Pancreas (tissue), 10 donors: ENCODE measurements around the gene GALNT3. TPM values are rescaled to one million over a fixed set of nuclear protein-coding genes. Genes with fewer than 3 reads are reported as not detected.
A peak's percentile ranks its signal among the peaks of the same experiment; 100 is the strongest.

Source experiments
- ATAC-seq, 4 donors: fragments of 200-7000 bp; cut with Tn5 transposase; one replicate each; pipeline versions ENCODE4 v1.8.0 to v1.9.1; 2020; ENCODE audit warnings: mild to moderate bottlenecking in 4 of 4, moderate library complexity in 4 of 4
- DNase-seq, 6 donors: peaks; one replicate each; pipeline ENCODE4 v3.0.0-alpha.2; 2020
- FAIRE-seq: peaks from 2 replicates; lab custom pipeline; 2012; peaks lifted over from hg19 to GRCh38; lab: Jason Lieb, UNC
- H3K27ac ChIP-seq, 4 donors: fragments of 200-600 bp; sonication (generic); 1 replicate in 3 of 4; 2 replicates in 1 of 4; pipeline versions ENCODE4 v1.5.0 to v1.8.0; 2020
- H3K27me3 ChIP-seq, 4 donors: fragments of 200-600 bp; one replicate each; pipeline ENCODE4 v1.8.0; 2021
- H3K36me3 ChIP-seq, 3 donors: fragments of 200-600 bp; sonication (generic) in 1 of 3; one replicate each; pipeline versions ENCODE4 v1.5.0 to v1.8.0; 2020 to 2021
- H3K4me1 ChIP-seq, 3 donors: fragments of 200-600 bp; one replicate each; pipeline ENCODE4 v1.8.0; 2021
- H3K4me3 ChIP-seq, 4 donors: fragments of 200-600 bp; sonication (generic) in 2 of 4; one replicate each; pipeline versions ENCODE4 v1.5.0 to v1.8.0; 2020 to 2021
- H3K9me3 ChIP-seq, 4 donors: fragments of 200-600 bp; one replicate each; pipeline ENCODE4 v1.8.0; 2021
- CTCF ChIP-seq, 4 donors: fragments of 200-600 bp; sonication (generic) in 3 of 4; IDR thresholded peaks; one replicate each; pipeline versions ENCODE4 v1.5.0 to v1.8.0; 2021; ENCODE audit warnings: antibody characterized with exemption in 4 of 4
- WGBS, 2 donors: extraction: QIAGEN DNeasy Blood & Tissue Kit; methylation state at CpG; one replicate each; pipeline ENCODE4 v1.1.7; 2013; 5-methylcytosine and 5-hydroxymethylcytosine counted together
- intact Hi-C, 3 donors: fragments of 100-400 bp; cut with DNase I; formaldehyde crosslinking; loops; one replicate each; pipeline versions ENCODE4 v1.11.1 to v1.14.2; 2022
- polyA plus RNA-seq, 2 donors: library from polyadenylated mRNA; stranded (reverse); fragments of 200-250 nt; gene quantifications; one replicate each; pipeline ENCODE4 v1.2.3, GENCODE V29; 2013
- total RNA-seq, 6 donors: library from RNA; stranded (reverse); fragmentation: NEBNext Ultra II Directional in 4 of 6; extraction: Animal tissue kit (Norgen Biotek cat#: 25700) in 4 of 6; gene quantifications; one replicate each; pipeline versions ENCODE4 v1.2.1 to v1.2.4, GENCODE V29; 2021 to 2023
- donor health status: healthy with polysubstance abuse.
- donor health status: DM: no; HTN: no; CAD: no; lungs with moderate emphysema.
- donor health status: DM: no; HTN: no; CAD: no.
- donor health status: control.
- donor health status: control.
- donor health status: Bipolar disorder and iron deficiency.
- donor health status: DM: yes; HTN: yes; CAD: no.
- donor health status: DM: no; HTN: no; CAD: no.
- donor health status: DM: no; HTN: no; CAD: no.
- donor health status: DM: yes; HTN: yes; CAD: no.

The GALNT3 gene
- total and polyA plus RNA-seq, 8 donors: 13.2 to 34.4 (median 20.4) TPM

GRCh38 chr2:165820296-165820695 is 26.2 kb upstream of the GALNT3 start:
- TF ChIP-seq CTCF (IDR thresholded peaks at IDR 0.05): no peak
- Histone ChIP-seq H3K4me1 (peaks cover 0 to 11% (median 10%) of the 10 kb centered on the region in 3 donors), H3K27ac (no peak overlapping the region), H3K9me3 (no peaks in the 10 kb centered on the region), H3K4me3 (no peak overlapping the region), H3K27me3 (no peaks in the 10 kb centered on the region), H3K36me3 (no peaks in the 10 kb centered on the region)
- DNase-seq (no peak), FAIRE-seq (no peak), ATAC-seq (peak in 2 of 4 donors; percentile 47 to 56)
- 10 to 16% methylated on average over 2 of the region's 2 CpGs for WGBS, 2 donors
- intact Hi-C loops: no loop called here

GRCh38 chr2:165818920-165819319 is 24.9 kb upstream of the GALNT3 start:
- 94 to 99% methylated on average over 1 of the region's 1 CpG for WGBS, 2 donors
- no peaks in the 10 kb centered on the region for H3K36me3 ChIP-seq
- H3K4me3 ChIP-seq: no peak overlapping the region
- no peaks in the 10 kb centered on the region for H3K27me3 ChIP-seq
- H3K4me1 ChIP-seq: peaks cover 0 to 10% (median 8%) of the 10 kb centered on the region in 3 donors
- H3K27ac ChIP-seq: no peak overlapping the region
- intact Hi-C loops: no loop called here
- DNase-seq (no peak), ATAC-seq (no peak), FAIRE-seq (no peak)
- no peak for TF ChIP-seq CTCF (IDR thresholded peaks at IDR 0.05)
- H3K9me3 ChIP-seq: no peaks in the 10 kb centered on the region

- Histone ChIP-seq H3K4me3 (no peak overlapping the region), H3K27me3 (no peaks in the 10 kb centered on the region), H3K27ac (no peak overlapping the region), H3K9me3 (no peaks in the 10 kb centered on the region), H3K36me3 (no peaks in the 10 kb centered on the region), H3K4me1 (peaks cover 0 to 10% (median 9%) of the 10 kb centered on the region in 3 donors)
- DNase-seq (no peak), ATAC-seq (peak in 1 of 4 donors; percentile 12), FAIRE-seq (no peak)
- intact Hi-C loops: no loop called here
- no peak for TF ChIP-seq CTCF (IDR thresholded peaks at IDR 0.05)
- WGBS, 2 donors: 73 to 79% methylated on average over 2 of the region's 2 CpGs
These were observed 21.5 kb upstream of the GALNT3 start for GRCh38 chr2:165815299-165816141.

GRCh38 chr2:165814473-165814872 is 20.4 kb upstream of the GALNT3 start:
- Histone ChIP-seq H3K27ac (no peak overlapping the region), H3K9me3 (no peaks in the 10 kb centered on the region), H3K36me3 (no peaks in the 10 kb centered on the region), H3K27me3 (no peaks in the 10 kb centered on the region), H3K4me3 (no peak overlapping the region), H3K4me1 (peaks cover 0 to 3% (median 0%) of the 10 kb centered on the region in 3 donors)
- DNase-seq (no peak), ATAC-seq (no peak), FAIRE-seq (no peak)
- intact Hi-C loops: no loop called here
- WGBS, 2 donors: 79 to 82% methylated on average over 4 of the region's 4 CpGs
- no peak for TF ChIP-seq CTCF (IDR thresholded peaks at IDR 0.05)
